Astrocyte (in vitro differentiated cells and primary cell): Measurements from ENCODE around the gene CSTF2T.

ENCODE experiments used
- EZH2 ChIP-seq: IDR thresholded peaks from 2 replicates; pipeline ENCODE4 v1.6.1; 2012; ENCODE audit warnings: mild to moderate bottlenecking, low read length, inconsistent platforms; ENCODE audit not compliant: insufficient read depth
- TF ChIP-seq, protein P1 (sequence below): IDR thresholded peaks from 2 replicates; pipeline ENCODE4 v1.5.1; 2011; ENCODE audit warnings: low read depth, mild to moderate bottlenecking, inconsistent platforms, low read length, moderate library complexity; ENCODE audit not compliant: insufficient read depth

DNA sequence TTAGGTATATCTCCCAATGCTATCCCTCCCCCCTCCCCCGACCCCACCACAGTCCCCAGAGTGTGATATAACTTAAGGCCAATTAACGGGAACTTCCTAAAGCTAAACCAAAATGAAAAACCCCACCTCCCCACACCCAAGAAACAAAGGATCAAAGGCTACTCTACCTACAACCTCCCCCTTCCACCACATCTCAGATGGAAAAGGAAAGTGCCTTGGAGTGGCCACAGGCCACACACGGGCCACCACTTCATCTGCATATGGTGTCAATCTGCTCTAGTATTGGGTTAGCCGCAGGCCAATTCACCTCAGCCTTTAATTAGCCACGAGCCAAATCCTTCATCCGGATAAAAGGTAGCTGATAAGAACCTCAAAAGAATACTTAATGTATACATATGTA is 19.6 kb downstream of the CSTF2T start:
- TF ChIP-seq, protein P1, sequence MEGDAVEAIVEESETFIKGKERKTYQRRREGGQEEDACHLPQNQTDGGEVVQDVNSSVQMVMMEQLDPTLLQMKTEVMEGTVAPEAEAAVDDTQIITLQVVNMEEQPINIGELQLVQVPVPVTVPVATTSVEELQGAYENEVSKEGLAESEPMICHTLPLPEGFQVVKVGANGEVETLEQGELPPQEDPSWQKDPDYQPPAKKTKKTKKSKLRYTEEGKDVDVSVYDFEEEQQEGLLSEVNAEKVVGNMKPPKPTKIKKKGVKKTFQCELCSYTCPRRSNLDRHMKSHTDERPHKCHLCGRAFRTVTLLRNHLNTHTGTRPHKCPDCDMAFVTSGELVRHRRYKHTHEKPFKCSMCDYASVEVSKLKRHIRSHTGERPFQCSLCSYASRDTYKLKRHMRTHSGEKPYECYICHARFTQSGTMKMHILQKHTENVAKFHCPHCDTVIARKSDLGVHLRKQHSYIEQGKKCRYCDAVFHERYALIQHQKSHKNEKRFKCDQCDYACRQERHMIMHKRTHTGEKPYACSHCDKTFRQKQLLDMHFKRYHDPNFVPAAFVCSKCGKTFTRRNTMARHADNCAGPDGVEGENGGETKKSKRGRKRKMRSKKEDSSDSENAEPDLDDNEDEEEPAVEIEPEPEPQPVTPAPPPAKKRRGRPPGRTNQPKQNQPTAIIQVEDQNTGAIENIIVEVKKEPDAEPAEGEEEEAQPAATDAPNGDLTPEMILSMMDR = no peak
- no peak for TF ChIP-seq EZH2
